Activated CD8-positive, alpha-beta memory T cell treated with anti-CD3 and anti-CD28 coated beads, Interleukin-2, amount 50 U/mL, for 1 hour (primary cell): ENCODE measurements around the gene ACER3.
"Not testable (repeated sequence)": the region's sequence is repeated elsewhere in the genome, so short reads cannot be mapped to it uniquely, and the experiment has no call there.

Experiments used
- DNase-seq: peaks from one replicate; pipeline ENCODE4 v3.0.0-alpha.2; 2020; ENCODE audit errors: extremely low read depth

ACER3 gene

DNA sequence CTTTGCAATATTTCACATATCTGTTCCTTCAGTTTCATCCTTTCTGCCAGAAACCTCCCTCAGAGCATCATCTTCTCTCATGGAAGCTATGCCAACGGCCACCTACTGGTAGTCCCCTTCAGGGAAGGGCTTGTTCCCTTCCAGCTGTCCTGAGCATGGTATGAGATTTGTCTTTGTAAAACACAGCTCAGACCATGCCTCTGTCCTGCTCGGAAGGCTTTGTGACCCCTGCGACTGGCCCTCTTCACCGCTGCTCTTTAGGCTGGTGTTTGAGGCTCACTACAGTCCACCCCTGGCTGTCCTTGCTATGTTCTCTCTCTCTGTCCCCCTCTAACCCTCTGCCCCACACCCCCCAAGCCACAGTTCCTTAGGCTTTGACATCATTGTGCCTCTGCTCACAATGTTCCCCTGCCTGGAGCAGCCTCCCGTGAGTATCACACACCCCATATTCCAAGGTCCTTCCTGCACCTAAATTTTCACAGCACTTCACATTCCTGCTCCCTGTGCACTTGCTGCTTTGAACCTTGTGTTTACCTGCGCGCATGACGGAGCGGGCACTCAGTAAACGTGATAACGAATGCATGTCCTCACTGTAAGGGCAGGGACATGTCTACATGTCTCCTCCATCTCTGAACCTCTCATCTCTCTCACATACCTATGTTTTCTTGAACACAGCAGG is 24.0 kb upstream of the ACER3 start:
- no peak for DNase-seq

DNA sequence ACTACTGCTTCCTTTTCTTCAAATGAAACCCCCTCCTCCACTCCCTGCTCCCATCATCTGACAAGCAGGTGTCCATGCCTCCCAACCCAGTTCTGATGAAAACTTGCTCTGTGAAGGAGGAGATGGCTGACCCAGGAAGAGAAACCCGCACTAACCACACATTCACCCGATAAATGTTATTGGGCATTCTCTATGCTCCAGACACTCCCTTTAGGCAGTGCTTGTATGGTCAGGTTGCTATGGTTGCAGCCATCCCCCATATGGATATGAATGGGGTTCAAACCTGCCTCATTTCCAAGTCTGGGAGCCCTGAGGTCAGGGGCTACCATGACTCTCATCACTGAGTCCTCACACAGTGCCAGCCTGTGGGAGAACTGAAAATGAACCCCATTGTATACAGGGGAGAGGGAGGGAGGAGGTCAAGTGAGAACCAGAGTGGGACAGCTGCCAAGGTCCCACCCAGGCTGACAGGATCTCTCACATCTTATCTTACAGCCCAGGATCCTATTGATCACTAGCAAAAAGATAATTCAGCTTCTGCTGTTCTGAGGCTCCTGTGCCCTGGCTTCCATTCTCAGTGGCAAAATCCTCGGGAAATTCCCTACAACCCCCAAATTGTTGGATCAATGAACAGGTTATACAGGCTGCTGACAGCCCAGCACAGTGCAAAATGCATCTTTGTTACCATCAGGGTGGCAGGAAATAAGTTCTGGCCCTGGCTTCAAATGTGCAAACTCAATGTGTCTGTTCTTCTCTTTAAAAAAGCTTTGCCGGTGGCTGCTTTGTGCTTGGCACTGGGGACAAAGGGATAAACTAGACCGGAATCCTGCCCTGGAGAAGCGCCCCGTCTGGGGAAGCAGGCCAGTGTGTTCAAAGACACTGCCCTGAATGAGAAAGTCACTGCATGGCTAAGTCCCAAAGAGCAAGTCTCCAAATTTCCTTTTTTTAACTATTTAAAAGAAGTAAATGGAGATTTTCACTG is 22.7 kb upstream of the ACER3 start:
- DNase-seq: no peak

DNA sequence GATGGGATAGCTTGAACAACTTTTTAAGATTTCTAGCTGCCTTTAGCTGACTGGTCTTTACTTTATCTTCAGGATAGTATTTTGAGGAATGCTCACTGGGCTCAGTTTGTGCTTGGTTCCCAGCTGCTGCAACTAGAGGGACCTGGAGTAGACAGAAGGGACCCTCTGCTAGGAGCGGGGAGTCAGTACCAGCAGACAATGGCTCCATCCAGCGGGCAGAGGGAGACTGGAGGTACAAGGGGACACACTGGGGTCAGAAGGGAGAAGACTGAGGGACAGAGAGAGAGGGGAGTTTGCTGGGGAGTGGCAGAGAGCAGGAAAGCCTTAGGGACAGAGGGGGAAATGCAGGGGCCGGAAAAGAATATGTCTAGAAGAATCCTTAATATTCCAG is 22.0 kb upstream of the ACER3 start:
- no peak for DNase-seq

DNA sequence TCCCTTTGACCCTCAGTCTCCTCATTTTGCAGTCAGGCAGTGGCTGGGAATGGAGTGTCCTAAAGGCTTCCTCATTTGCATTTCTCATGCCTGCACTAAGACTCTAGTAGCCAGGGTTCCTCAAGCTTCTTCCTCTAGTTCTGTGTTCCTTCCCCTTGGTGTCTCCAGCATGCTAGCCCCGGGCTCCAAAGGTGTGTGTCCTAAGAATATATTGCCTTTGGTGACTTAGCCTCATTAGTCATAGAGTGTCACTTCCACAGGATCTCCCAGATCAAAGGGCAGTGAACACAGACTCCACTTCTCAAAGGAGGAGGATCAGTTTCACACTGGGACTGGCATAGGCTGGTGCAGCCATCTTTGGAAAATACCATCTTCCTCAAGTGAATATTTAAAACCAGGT is 21.4 kb upstream of the ACER3 start:
- no peak for DNase-seq

DNA sequence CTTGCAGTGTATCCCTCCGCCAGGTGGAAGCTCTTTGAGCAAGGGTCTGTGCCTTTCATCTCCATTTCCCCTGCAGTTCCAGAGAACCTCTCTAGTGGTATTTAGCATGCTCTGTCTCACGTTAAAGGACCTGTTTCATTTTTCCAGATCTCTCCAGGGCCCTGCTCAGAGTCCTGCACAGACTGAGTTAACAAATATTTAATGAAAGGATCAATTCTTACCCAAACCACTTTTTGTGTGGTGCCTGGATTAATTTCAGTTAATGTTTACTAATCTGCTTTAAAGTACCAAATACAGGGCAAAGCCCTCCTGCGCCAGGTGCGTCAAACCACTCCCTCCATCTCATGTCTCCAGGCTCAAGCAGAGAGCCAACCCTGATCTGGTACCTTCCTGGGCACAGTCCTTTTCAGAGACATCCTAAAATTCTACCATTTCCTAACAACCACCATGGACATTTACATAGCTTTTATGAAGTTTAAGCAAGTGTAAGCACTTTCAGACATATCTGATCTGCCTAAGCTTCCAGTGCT is 18.7 kb upstream of the ACER3 start:
- DNase-seq: no peak

DNA sequence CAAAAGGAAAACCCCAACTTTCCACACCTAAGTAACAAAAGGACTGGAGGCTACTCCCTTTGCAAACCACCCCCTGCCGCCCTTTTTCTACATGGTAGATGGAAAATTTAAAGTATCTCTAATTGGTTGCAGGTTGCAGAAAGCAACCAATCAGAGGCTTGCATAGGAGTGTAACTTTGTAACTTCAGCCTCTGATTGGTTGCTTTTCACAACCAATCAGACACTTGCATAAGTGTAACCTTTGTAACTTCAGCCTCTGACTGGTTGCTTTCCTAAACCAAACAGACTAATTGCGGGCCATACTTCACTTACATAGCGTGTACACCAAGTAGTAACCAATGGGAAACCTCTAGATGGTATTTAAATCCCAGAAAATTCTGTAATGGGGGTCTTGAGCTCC is 16.8 kb upstream of the ACER3 start:
- no peak for DNase-seq

DNA sequence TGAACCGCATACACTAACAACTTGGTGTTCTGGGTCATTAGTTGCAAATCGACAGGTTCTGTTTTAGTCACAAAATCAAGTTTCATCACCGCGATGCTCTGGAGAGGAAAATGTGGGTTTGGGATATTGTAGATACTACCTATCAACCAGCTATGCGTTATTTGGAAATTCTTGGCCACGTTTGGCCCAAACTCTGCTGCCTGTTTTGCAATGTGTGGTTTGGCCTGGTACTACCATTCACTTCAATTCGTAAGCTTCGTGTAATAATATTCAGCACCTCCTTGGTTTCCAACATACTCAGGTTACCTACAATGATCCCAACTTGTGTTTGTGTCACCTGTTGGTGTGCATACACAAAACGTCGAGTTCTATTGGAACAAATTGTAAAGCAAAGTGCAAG is 16.2 kb upstream of the ACER3 start:
- no peak for DNase-seq

DNA sequence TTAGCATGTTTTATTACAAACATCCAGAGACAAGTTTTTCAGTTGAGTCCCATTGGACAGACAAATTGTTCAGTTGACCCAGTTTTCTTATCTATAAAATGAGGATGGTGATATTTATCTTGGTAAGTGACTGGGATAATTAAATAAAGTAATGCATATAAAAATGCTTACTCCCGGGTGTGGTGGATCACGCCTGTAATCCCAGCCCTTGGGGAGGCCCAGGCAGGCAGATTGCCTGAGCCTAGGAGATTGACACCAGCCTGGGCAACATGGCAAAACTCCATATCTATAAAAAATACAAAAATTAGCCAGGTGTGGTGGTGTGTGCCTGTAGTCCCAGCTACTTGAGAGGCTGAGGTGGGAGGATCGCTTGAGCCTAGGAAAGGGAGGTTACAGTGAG is 15.6 kb upstream of the ACER3 start:
- DNase-seq: no peak

DNA sequence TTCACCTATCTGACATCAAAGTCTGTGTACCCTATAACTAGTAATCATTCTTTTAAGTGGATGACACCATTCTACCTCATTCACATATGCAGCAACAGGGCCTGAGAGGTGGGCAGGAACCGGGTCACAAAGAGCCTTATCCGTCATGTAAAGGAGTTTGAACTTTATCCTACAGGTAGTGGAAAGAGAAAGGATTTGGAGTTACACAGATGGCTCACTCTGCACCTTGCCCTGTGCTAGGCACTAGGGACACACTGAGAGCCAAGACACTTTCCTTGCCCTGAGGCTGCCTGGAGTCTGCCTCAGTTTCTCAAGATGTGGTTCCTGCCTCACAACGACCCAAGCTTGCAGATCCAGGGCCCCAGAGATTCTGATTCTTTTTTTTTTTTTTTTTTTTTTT is 14.3 kb upstream of the ACER3 start:
- DNase-seq: no peak

DNA sequence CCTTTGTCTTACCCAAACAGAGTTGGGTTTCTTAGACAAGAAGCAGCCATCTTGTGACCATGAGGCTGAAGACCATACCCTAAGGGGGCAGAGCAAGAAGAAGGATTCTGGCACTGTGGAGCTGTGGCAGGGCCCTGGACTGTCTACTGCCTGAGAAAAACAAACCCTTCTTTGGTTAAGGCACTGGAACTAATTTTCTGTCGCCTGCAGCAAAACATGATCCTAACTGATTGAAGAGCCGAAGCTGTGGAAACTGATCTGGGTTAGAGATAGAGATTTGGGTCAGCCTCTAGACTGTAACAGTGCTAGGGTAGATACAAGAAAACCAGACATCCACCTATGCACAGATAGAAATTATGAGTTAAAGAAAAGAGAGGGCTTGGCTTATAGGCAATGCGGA is 11.3 kb upstream of the ACER3 start:
- no peak for DNase-seq

DNA sequence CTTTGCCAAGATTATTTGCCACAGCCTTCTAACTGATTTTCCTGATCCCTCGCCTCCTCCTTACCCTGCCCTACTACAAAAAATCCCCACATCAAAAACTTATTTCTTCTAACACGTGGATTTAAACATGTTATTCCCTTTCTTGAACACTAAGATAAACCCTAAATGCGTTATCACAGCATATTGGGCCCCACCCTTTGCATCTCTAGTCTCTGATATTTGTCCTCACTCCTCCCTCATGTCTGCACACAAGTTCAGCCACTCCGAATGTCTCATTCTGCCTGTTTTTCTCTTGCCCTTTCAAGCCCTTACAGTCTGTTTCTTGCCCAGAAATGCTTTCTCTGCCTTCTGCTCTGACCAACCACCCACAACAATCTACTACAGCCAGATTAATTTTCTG is 10.6 kb upstream of the ACER3 start:
- no peak for DNase-seq

DNA sequence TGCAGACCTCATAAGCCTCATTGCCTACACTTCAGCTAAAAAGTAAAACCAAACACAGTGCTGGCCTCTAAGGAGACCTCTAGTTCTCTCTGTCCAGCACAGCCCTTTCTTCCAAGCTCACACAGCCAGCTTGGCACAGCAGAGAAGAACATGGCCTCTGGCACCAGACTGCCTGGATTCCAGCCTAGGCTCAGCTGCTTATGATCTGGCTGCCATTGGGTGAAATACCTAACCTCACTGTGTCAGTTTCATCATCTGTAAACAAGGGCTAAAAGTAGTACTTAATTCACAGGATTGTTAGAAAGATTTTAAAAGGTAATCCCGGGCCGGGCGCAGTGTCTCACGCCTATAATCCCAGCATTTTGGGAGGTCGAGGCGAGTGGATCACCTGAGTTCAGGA is 9.9 kb upstream of the ACER3 start:
- no peak for DNase-seq

DNA sequence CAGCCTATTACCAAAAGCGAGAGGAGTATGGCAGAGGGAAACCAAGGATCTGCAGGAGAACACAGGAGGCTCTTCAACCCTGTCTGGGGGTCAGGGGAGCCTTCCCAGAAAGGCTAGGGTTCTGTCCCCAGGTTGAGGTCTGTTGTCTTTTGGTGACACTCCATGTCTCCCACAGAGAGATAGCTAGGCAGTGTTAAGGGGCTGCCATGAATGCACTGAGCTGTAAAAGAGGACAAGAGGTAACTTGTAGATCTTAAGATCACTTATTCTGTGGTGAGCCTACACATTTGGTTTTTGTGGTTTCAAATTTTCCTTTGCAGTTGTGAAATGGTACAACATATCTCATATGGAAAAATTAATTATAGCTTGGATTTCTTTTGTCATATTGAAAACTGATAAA is 6.0 kb upstream of the ACER3 start:
- no peak for DNase-seq

DNA sequence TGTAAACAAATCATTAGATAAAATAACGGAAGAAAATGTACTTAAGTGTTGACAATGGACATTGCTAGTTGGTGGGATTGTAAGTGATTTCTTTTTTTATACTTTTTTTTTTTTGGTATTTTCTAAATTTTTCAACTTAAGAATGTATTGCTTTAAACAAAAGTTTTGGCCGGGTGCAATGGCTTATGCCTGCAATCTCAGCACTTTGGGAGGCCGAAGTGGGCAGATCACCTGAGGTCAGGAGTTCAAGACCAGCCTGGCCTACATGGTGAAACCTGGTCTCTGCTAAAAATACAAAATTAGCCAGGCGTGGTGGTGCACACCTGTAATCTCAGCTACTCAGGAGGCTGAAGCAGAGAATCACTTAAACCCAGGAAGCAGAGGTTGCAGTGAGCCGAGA is 5.0 kb upstream of the ACER3 start:
- not testable (repeated sequence) for DNase-seq

DNA sequence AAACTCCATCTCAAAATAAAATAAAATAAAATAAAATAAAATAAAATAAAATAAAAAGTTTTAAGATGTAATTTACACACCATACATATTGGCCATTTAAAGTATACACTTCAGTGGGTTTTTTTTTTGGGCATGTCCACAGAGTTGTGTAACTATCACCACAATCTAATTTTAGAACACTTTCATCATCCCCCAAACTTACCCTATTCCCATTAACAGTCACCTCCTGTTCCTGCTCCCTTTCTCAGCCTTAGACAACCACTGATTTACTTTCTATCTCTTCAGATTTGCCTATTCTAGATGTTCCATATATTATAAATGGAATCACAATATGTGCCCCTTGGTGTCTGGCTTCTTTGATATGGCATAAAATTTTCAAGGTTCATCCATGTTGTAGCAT is 4.6 kb upstream of the ACER3 start:
- no peak for DNase-seq

DNA sequence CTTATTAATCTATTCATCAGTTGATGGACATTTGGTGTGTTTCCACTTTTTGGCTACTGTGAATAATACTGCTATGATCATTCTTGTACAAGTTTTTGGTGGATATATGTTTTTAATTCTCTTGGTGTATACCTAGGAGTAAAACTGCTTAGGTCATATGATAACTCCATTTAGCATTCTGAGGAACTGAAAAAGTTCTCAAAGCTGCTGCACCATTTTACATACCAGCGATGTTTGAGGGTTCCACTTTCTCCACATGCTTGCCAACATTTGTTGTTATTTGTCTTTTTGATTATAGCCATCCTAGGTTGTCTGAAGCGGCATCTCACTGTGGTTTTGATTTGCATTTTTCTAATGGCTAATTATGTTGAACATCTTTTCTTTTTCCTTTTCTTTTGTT is 4.1 kb upstream of the ACER3 start:
- no peak for DNase-seq

DNA sequence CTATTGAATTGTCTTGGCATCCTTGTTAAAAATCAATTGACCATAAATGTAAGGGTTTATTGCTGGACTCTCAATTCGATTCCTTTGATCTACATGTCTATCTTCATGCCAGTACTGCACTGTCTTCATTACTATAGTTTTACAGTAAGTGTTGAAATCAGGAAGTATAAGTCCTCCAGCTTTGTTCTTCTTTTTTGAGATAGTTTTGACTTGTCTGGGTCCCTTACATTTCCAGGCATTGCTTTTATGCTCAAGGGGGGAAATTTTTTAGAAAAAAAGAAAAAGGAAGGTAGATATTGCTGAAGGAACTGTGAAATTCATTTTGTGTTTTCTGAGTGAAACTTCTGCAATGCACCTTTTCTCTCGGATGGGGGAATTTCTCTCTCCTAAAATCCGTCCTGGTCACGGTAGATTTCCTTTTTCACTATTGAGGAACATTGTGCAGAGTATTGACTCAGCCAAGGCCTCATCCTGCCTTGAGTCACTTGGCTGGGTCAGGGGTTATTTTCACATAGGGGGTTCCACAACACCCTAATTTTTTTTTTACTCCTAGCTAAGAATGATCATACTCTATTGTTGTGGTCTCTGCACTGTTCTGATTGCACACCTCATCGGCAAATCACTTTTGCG is 2.8 kb upstream of the ACER3 start:
- DNase-seq: no peak

DNA sequence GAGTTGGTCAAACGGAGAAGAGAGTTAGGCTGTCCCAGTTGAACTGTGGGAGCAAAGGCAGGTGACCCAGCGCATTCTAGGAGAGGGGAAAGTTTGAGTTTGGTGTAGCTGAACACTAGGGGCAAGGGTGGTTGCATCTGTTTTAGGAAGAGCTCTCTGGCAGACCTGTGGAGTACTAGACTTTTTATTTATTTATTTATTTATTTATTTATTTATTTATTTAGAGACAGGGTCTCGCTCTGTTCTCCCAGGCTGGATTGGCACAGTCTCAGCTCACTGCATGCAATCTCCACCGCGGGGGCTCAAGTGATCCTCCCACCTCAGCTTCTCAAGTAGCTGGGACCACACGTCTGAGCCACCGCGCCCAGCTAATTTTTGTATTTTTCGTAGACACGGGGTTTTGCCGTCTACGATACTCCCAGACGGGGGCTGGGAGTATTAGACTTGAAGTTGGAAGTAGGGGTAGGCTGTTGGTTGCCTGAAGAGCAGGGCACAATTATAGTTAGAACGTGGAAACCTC is 950 bp upstream of the ACER3 start:
- DNase-seq: no peak

DNA sequence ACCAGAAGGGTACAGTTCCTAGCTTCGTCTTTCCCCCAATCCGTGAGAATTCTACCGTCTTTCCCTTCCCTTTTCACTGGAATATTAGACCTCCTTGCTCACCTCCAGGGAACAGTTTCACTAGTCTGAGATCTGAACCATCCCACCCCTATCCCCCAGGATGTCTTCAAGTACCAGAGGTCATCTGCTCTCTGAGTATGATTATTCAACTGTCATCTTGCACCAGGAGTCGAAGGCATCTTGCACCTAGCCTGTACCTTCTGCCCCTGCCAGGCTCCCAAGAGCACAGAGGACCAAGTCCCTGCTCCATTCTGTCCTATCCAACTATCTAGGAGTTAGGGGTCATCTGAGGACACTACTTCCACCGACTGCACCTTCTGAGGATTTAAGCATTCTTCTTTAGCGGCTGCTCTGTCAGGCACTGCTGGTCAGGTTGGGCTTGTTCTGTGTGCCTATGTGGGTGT is 804 bp downstream of the ACER3 start:
- no peak for DNase-seq

DNA sequence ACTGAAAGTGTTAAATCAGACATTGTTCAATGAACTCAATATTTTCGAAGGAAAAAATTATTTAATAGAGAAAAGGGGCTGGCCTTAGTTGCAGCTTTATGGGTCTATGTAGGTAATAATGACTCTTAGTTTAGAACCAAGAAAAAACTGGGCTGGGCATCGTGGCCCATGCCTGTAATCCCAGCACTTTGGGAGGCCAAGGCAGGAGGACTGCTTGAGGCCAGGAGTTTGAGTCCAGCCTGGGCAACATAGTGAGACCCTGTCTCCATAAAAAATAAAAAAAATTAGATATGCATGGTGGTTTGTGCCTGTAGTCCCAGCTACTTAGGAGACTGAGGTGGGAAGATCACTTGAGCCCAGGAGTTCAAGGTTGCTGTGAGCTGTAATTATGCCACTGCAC is 2.1 kb downstream of the ACER3 start:
- not testable (repeated sequence) for DNase-seq

DNA sequence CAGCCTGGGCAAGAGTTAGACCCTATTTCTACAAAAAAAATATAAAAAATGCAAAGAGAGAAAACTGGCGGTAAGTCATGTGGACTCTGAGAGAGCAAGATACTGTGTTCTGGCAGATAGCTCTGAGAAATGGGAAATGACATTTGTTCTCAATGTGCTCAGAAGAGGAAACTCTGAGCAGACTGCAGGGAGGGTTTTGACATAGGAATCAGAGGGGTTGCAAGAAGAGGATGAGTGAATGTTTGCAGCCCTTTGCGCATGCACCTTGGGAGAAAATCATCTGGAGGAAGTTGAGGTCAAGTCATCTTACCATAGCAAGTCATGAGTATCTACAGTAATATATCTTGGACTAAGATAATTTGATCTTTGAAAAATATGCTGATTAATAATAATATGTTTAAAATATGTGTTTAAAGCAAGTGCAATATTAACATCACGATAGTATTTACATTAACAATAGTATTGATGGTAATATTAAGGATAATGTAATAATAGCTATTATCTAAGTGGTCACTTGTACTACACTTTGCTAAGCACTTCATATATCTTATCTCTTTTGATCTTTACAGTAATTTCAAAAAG is 2.6 kb downstream of the ACER3 start:
- no peak for DNase-seq
